Colonic mucosa (tissue), 4 donors: ENCODE data around the gene MMS19. TPM values are rescaled to one million over a fixed set of nuclear protein-coding genes. Genes with fewer than 3 reads are reported as not detected.

Experiments
- DNase-seq: peaks from one replicate; pipeline ENCODE4 v3.0.0-alpha.2; 2020
- H3K27ac ChIP-seq: fragments of 200-600 bp; one replicate; pipeline ENCODE4 v1.8.0; 2021
- H3K27me3 ChIP-seq: fragments of 200-600 bp; one replicate; pipeline ENCODE4 v1.8.0; 2021
- H3K36me3 ChIP-seq: fragments of 200-600 bp; one replicate; pipeline ENCODE4 v1.8.0; 2021
- H3K4me1 ChIP-seq: fragments of 200-600 bp; one replicate; pipeline ENCODE4 v1.8.0; 2021; ENCODE audit warnings: mild to moderate bottlenecking
- H3K4me3 ChIP-seq: fragments of 200-600 bp; one replicate; pipeline ENCODE4 v1.8.0; 2021
- H3K9ac ChIP-seq, 2 donors: one replicate each; pipeline ENCODE4 v1.7.0; 2013; ENCODE audit warnings: control low read depth in 2 of 2, low read depth in 2 of 2, low read length in 2 of 2
- H3K9me3 ChIP-seq: fragments of 200-600 bp; one replicate; pipeline ENCODE4 v1.8.0; 2021
- intact Hi-C: fragments of 100-400 bp; cut with DNase I; formaldehyde crosslinking; loops from one replicate; pipeline ENCODE4 v1.14.1; 2022
- total RNA-seq, 2 donors: library from RNA; stranded (reverse); fragmentation: NEBNext Ultra II Directional in 1 of 2; extraction: Animal tissue kit (Norgen Biotek cat#: 25700) in 1 of 2; gene quantifications; one replicate each; pipeline ENCODE4 v1.2.1, GENCODE V29; 2021
- TF ChIP-seq, protein P1 (sequence below): fragments of 200-600 bp; IDR thresholded peaks from one replicate; pipeline ENCODE4 v1.8.0; 2022; ENCODE audit warnings: antibody characterized with exemption, mild to moderate bottlenecking
- donor health status: healthy.
- donor health status: DM: no; HTN: no; CAD: no.
- donor health status: DM: no; HTN: no; CAD: no.

Gene MMS19
- total RNA-seq, 2 donors from 2014 or later, result 43.7 to 62.2 TPM

DNA sequence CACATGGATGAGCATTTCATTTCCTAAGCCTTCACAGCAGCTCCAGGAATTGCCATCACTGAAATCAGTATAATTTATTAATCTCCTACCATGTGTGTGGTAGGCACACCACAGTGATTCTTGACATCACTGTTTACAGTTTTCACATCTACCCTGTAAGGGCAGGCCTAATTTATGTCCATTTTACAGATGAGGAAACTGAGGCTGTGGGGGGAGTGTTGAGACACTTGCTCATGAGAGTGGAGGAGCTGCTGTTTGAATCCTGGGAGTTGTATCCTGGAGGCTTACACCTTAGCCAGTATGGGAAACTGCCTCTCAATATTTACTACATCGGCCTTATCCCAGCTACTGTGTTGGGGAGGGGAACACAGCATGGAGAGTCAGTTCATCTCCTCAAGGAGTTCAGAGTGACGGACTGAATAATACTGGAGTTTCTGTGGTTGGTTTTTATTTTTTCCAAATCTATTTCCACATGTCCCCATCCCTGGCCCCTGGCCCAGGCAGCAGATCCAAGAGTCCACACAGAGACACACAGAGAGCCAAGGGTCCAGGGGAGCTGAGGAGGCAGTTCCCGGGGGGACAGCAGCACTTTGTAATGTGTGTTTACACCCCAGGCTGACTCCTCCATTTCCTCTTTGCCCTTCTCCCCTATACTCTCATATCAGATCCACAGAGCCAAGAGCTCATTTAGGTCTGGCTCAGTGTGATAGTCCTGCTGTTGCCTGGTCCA is 13.7 kb upstream of the MMS19 start:
- Histone ChIP-seq H3K36me3 (no peaks in the 10 kb centered on the region), H3K27ac (no peak overlapping the region), H3K4me3 (no peak overlapping the region), H3K9ac (no peak overlapping the region), H3K9me3 (no peaks in the 10 kb centered on the region), H3K27me3 (no peaks in the 10 kb centered on the region), H3K4me1 (no peaks in the 10 kb centered on the region)
- intact Hi-C loops, result no loop called here
- TF ChIP-seq, protein P1, sequence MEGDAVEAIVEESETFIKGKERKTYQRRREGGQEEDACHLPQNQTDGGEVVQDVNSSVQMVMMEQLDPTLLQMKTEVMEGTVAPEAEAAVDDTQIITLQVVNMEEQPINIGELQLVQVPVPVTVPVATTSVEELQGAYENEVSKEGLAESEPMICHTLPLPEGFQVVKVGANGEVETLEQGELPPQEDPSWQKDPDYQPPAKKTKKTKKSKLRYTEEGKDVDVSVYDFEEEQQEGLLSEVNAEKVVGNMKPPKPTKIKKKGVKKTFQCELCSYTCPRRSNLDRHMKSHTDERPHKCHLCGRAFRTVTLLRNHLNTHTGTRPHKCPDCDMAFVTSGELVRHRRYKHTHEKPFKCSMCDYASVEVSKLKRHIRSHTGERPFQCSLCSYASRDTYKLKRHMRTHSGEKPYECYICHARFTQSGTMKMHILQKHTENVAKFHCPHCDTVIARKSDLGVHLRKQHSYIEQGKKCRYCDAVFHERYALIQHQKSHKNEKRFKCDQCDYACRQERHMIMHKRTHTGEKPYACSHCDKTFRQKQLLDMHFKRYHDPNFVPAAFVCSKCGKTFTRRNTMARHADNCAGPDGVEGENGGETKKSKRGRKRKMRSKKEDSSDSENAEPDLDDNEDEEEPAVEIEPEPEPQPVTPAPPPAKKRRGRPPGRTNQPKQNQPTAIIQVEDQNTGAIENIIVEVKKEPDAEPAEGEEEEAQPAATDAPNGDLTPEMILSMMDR, result no peak
- DNase-seq, result no peak

DNA sequence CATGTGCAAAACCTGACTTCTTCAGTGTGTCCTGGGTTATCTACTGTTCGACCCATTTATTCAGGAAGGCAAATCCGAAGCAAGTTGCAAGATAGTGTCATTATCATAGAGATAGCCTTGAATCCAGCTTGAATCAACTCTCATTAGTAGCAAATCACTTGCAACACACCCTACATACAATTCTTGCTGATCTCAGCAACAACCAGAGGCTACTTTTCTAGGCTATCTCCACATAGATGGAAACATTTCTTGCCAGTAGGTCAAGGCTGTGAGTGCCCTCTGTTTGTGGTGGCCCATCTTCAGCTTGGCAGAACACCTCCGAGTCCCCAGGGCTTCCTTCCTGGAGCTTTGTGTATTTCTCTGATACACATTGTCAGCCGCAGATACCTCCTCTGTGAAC is 12.5 kb upstream of the MMS19 start:
- TF ChIP-seq, protein P1, result no peak
- H3K27ac ChIP-seq, result no peak overlapping the region
- intact Hi-C loops, result no loop called here
- DNase-seq, result no peak
- no peaks in the 10 kb centered on the region for H3K36me3 ChIP-seq
- no peak overlapping the region for H3K4me3 ChIP-seq
- H3K9me3 ChIP-seq, result no peaks in the 10 kb centered on the region
- no peaks in the 10 kb centered on the region for H3K4me1 ChIP-seq
- H3K9ac ChIP-seq, result no peak overlapping the region
- no peaks in the 10 kb centered on the region for H3K27me3 ChIP-seq

GRCh38 chr10:97509120-97509680 is 11.0 kb upstream of the MMS19 start:
- Histone ChIP-seq H3K9ac (no peak overlapping the region), H3K9me3 (no peaks in the 10 kb centered on the region), H3K27me3 (no peaks in the 10 kb centered on the region), H3K36me3 (no peaks in the 10 kb centered on the region), H3K27ac (no peak overlapping the region), H3K4me3 (no peak overlapping the region), H3K4me1 (no peaks in the 10 kb centered on the region)
- intact Hi-C loops, result no loop called here
- no peak for DNase-seq
- TF ChIP-seq, protein P1, result no peak

- H3K27me3 ChIP-seq, result no peaks in the 10 kb centered on the region
- intact Hi-C loops, result no loop called here
- H3K27ac ChIP-seq, result no peak overlapping the region
- no peak overlapping the region for H3K4me3 ChIP-seq
- DNase-seq, result no peak
- TF ChIP-seq, protein P1, result no peak
- H3K4me1 ChIP-seq, result no peaks in the 10 kb centered on the region
- no peaks in the 10 kb centered on the region for H3K36me3 ChIP-seq
- H3K9me3 ChIP-seq, result no peaks in the 10 kb centered on the region
- H3K9ac ChIP-seq, result no peak overlapping the region
These were observed 10.1 kb upstream of the MMS19 start for GRCh38 chr10:97508342-97508741.

DNA sequence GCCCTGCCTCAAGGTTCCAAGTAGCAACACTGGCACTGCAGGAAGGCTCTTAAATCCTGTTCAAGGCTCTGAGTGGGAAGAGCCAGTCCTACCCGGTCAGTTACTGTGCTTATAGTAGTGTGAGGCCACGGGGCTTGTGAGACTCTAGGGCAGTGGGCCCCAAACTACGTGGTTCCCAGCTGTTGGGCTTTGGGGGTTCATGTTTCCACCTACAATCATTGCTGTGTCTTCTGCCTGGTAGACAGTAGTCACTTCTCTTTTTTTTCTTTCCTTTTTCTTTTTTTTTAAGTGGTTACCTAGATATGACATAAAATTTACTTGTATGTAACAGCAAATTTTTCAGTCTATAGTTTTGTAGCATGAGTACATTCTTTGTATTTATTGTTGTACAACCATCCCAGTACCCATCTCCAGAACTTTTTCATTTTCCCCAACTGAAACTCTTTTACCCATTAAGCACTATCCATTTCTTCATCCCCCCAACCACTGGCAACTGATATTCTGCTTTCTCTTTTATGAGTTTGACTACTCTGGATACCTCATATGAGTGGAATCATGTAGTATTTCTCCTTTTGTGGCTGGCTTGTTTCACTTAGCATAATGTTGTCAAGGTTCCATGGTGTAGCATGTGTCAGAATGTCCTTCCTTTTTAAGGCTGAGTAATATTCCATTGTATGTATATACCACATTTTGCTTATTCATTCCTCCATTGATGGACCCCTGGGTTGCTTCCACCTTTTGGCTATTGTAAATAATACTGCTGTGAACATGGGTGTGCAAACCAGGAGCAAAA is 8.2 kb upstream of the MMS19 start:
- H3K27ac ChIP-seq, result no peak overlapping the region
- H3K36me3 ChIP-seq, result no peaks in the 10 kb centered on the region
- no peaks in the 10 kb centered on the region for H3K4me1 ChIP-seq
- H3K9me3 ChIP-seq, result no peaks in the 10 kb centered on the region
- H3K4me3 ChIP-seq, result no peak overlapping the region
- H3K9ac ChIP-seq, result no peak overlapping the region
- DNase-seq, result no peak
- intact Hi-C loops, result no loop called here
- TF ChIP-seq, protein P1, result no peak
- no peaks in the 10 kb centered on the region for H3K27me3 ChIP-seq
